Heart right ventricle (tissue), 16 donors: ENCODE results near the gene USP5. TPM values are rescaled to one million over a fixed set of nuclear protein-coding genes. Genes with fewer than 3 reads are reported as not detected.
A peak's percentile ranks its signal among the peaks of the same experiment; 100 is the strongest.

Experiments used
- ATAC-seq, 8 donors: fragments of 200-7000 bp; cut with Tn5 transposase; one replicate each; pipeline ENCODE4 v1.9.1; 2020; ENCODE audit warnings: mild to moderate bottlenecking in 8 of 8, moderate library complexity in 8 of 8, moderate number of reproducible peaks in 1 of 8
- DNase-seq, 2 donors: peaks; one replicate each; pipeline ENCODE4 v3.0.0-alpha.2; 2020
- H3K27ac ChIP-seq, 10 donors: fragments of 200-600 bp; sonication (generic) in 2 of 10; one replicate each; pipeline versions ENCODE4 v1.5.0 to v1.8.0; 2020 to 2022; ENCODE audit warnings: mild to moderate bottlenecking in 3 of 10
- H3K27me3 ChIP-seq, 7 donors: fragments of 200-600 bp; one replicate each; pipeline ENCODE4 v1.8.0; 2021 to 2022; ENCODE audit warnings: mild to moderate bottlenecking in 2 of 7
- H3K36me3 ChIP-seq, 9 donors: fragments of 200-600 bp; sonication (generic) in 1 of 9; one replicate each; pipeline versions ENCODE4 v1.5.0 to v1.8.0; 2020 to 2022; ENCODE audit warnings: mild to moderate bottlenecking in 2 of 9
- H3K4me1 ChIP-seq, 9 donors: fragments of 200-600 bp; sonication (generic) in 1 of 9; one replicate each; pipeline versions ENCODE4 v1.5.0 to v1.8.0; 2020 to 2022; ENCODE audit warnings: mild to moderate bottlenecking in 4 of 9
- H3K4me3 ChIP-seq, 10 donors: fragments of 200-600 bp; sonication (generic) in 2 of 10; one replicate each; pipeline versions ENCODE4 v1.5.0 to v1.8.0; 2020 to 2022; ENCODE audit warnings: mild to moderate bottlenecking in 7 of 10, moderate library complexity in 2 of 10
- H3K9me3 ChIP-seq, 11 donors: fragments of 200-600 bp in 10 of 11; sonication (generic) in 2 of 11; one replicate each; pipeline versions ENCODE4 v1.5.0 to v1.8.0; 2013 to 2022; ENCODE audit warnings: mild to moderate bottlenecking in 2 of 11, control low read depth in 1 of 11, moderate library complexity in 1 of 11
- CTCF ChIP-seq, 9 donors: fragments of 200-600 bp; sonication (generic) in 2 of 9; IDR thresholded peaks; one replicate each; pipeline versions ENCODE4 v1.5.0 to v1.8.0; 2021 to 2022; ENCODE audit warnings: antibody characterized with exemption in 9 of 9, mild to moderate bottlenecking in 5 of 9, moderate library complexity in 1 of 9
- WGBS, 2 donors: extraction: QIAGEN DNeasy Blood & Tissue Kit; methylation state at CpG; one replicate each; pipeline ENCODE4 v1.1.7; 2013; ENCODE audit warnings: inconsistent platforms in 1 of 2; 5-methylcytosine and 5-hydroxymethylcytosine counted together
- intact Hi-C, 10 donors: fragments of 100-400 bp; cut with DNase I; formaldehyde crosslinking; loops; one replicate each; pipeline versions ENCODE4 v1.11.1 to v1.14.2; 2022
- polyA plus RNA-seq, 2 donors: library from polyadenylated mRNA; stranded (reverse); fragments of 200-250 nt; gene quantifications; one replicate each; pipeline ENCODE4 v1.2.3, GENCODE V29; 2013
- total RNA-seq, 10 donors: library from RNA; stranded (reverse); fragmentation: NEBNext Ultra II Directional in 3 of 10; extraction: Animal tissue kit (Norgen Biotek cat#: 25700) in 3 of 10; gene quantifications; one replicate each; pipeline versions ENCODE4 v1.2.1 to v1.2.4, GENCODE V29; 2021 to 2023
- donor health status: Arrhythmogenic right ventricular cardiomyopathy.
- donor health status: ischemic (EF 13 %, LVEDD 7.1; RV severe dilation, severe dysfunction).
- donor health status: healthy with polysubstance abuse.
- donor health status: DM: no; HTN: yes; CAD: no.
- donor health status: DM: no; HTN: no; CAD: no.
- donor health status: ischemic (EF 25% LVEDD 6.9; RV normal size, moderate dysfunction).
- donor health status: ischemic (EF 25% LVEDD 5.7; RV mildly dilated, moderate dysfunction).
- donor health status: healthy.
- donor health status: DM: yes; HTN: yes; CAD: no.
- donor health status: Ischemic cardiomyopathy.
- donor health status: ischemic (EF 35%, LVEDD 5.7; RV mildly dilated, moderate dysfunction).
- donor health status: nonischemic (EF 11% LVEDD 7.7; RV severe dilation, severe dysfunction).
- donor health status: DM: yes; HTN: yes; CAD: no.
- donor health status: PGD.
- donor health status: ischemic (EF 29% LVEDD 5.4; RV normal size, mild dysfunction).
- donor health status: nonischemic (EF 23%, LVEDD 6.1; RV moderate dilation, normal function).

USP5 gene
- total and polyA plus RNA-seq, 12 donors, result 17.6 to 95.5 (median 73.0) TPM

GRCh38 chr12:6850796-6851152 lies 1.2 kb upstream of the USP5 start:
- 23 to 31% methylated on average over 16 of the region's 16 CpGs for WGBS, 2 donors
- intact Hi-C loops, result no loop called here
- H3K4me3 ChIP-seq, result peak overlapping the region in 9 of 10 donors; percentile 50 to 93 (median 68)

GRCh38 chr12:6851153-6851920 lies 613 bp upstream of the USP5 start, which contains the start of gene CDCA3:
Gene CDCA3 (minus strand): TSS chr12:6851286. CDS start chr12:6850952, 334 bp downstream.
- H3K9me3 ChIP-seq, result no peaks in the 10 kb centered on the region
- 0% methylated on average over 37 of the region's 37 CpGs for WGBS, 2 donors
- H3K27me3 ChIP-seq, result no peaks in the 10 kb centered on the region
- H3K4me3 ChIP-seq, result peak within 1 kb of the TSS; percentile 50 to 93 (median 68)
- ATAC-seq, result peak; percentile 76 to 86 (median 82)
- peak; percentile 91 to 97 for DNase-seq
- H3K36me3 ChIP-seq, result peaks cover 0 to 52% (median 9%) of the 10 kb centered on the region in 9 donors
- peak in 1 of 9 donors; percentile 6 for TF ChIP-seq CTCF (IDR thresholded peaks at IDR 0.05)
- H3K4me1 ChIP-seq, result peaks cover 3 to 26% (median 16%) of the 10 kb centered on the region in 9 donors
- intact Hi-C loops, result no loop called here
- peak within 1 kb of the TSS; percentile 18 to 99 (median 94) for H3K27ac ChIP-seq

More at GRCh38 chr12:6850796-6851152, 1.2 kb upstream of the USP5 start:
- peaks cover 3 to 26% (median 16%) of the 10 kb centered on the region in 9 donors for H3K4me1 ChIP-seq
- H3K27me3 ChIP-seq, result no peaks in the 10 kb centered on the region
- TF ChIP-seq CTCF (IDR thresholded peaks at IDR 0.05), result no peak
- peak overlapping the region in 6 of 10 donors; percentile 93 to 99 (median 95) for H3K27ac ChIP-seq
- no peak for ATAC-seq
- no peak for DNase-seq
- no peaks in the 10 kb centered on the region for H3K9me3 ChIP-seq
- H3K36me3 ChIP-seq, result peaks cover 0 to 52% (median 8%) of the 10 kb centered on the region in 9 donors

GRCh38 chr12:6852651-6853354 lies 853 bp downstream of the USP5 start:
- H3K4me3 ChIP-seq, result peak overlapping the region; percentile 14 to 93 (median 66)
- DNase-seq, result no peak
- peaks cover 3 to 26% (median 16%) of the 10 kb centered on the region in 9 donors for H3K4me1 ChIP-seq
- TF ChIP-seq CTCF (IDR thresholded peaks at IDR 0.05), result no peak
- intact Hi-C loops, result loop anchor here in 2 of 10 donors (1.0 kb wide), 2 partner anchors 37 to 100 kb away; partner anchors contain the start of gene MLF2 (in 1 of the 2)
- H3K9me3 ChIP-seq, result no peaks in the 10 kb centered on the region
- H3K27me3 ChIP-seq, result no peaks in the 10 kb centered on the region
- peaks cover 0 to 52% (median 23%) of the 10 kb centered on the region in 9 donors for H3K36me3 ChIP-seq
- WGBS, 2 donors, result 3% methylated on average over 18 of the region's 18 CpGs
- peak overlapping the region in 8 of 10 donors; percentile 34 to 96 (median 77) for H3K27ac ChIP-seq
- no peak for ATAC-seq

- ATAC-seq (no peak), DNase-seq (no peak)
- peak overlapping the region in 1 of 10 donors; percentile 93 for H3K4me3 ChIP-seq
- 43 to 81% methylated on average over 1 of the region's 1 CpG for WGBS, 2 donors
- peak overlapping the region in 2 of 10 donors; percentile 93 to 94 for H3K27ac ChIP-seq
- peaks cover 3 to 26% (median 16%) of the 10 kb centered on the region in 9 donors for H3K4me1 ChIP-seq
- no peaks in the 10 kb centered on the region for H3K9me3 ChIP-seq
- intact Hi-C loops, result no loop called here
- no peak for TF ChIP-seq CTCF (IDR thresholded peaks at IDR 0.05)
- no peaks in the 10 kb centered on the region for H3K27me3 ChIP-seq
- H3K36me3 ChIP-seq, result peaks cover 1 to 54% (median 31%) of the 10 kb centered on the region in 9 donors
These were observed 1.7 kb downstream of the USP5 start for GRCh38 chr12:6853626-6854025.
